Germinal center (tissue), 1 donor: Measurements from ENCODE around the gene CCL25.

Experiments used
- DNase-seq: peaks from one replicate; pipeline ENCODE4 v3.0.0; 2012; ENCODE audit warnings: mixed read lengths, low spot score

Gene CCL25

DNA sequence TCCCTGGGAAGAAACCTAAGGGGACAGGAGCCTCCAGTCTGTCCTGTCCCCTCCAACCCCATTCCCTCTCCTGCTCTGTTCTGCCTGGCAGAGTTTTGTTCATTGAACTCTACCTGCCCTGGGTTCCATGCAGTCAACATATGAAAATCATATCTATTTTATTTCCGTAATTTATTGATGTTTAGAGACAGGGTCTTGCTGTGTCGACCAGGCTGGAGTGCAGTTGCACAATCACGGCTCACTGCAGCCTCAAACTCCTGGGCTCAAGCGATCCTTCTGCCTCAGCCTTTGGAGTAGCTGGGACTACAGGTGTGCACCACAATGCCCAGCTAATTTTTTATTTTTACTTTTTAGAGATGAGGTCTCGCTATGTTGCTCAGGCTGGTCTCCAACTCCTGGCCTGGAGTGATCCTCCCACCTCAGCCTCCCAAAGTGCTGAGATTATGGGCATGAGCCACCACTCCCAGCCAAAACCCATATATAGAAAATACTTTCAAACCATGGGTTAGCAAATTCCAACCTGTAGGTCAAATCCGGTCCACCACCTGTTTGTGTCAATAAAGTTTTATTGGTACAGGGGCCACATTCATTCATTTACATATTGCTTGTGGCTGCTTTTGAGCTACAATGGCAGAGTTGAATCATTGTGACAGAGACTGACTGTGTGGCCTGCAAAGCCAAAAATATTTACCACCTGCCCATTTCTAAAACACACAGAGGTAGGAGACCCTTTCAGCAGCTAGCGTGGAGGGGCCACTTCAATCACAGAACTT, 57.5 kb downstream of the CCL25 start:
- no peak for DNase-seq

DNA sequence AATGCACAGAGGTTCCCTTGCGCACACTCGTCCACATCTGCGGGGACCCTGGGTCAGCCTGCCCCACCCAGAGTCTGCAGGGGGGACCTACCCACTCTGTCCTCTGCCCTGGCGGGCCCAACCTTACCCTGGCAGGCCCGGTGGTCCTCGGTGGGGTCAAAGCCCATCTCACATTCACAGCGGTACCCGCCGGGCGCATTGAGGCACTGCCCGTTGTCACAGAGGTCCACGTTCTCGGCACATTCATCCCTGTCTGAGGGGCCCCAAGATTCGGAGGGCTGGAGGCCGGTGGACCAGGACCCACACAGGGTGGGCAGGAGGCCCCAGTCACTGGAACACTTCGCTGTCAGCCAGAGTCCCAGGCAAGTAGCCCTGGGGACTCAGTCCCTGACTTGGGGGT, 58.4 kb downstream of the CCL25 start:
- DNase-seq = no peak

DNA sequence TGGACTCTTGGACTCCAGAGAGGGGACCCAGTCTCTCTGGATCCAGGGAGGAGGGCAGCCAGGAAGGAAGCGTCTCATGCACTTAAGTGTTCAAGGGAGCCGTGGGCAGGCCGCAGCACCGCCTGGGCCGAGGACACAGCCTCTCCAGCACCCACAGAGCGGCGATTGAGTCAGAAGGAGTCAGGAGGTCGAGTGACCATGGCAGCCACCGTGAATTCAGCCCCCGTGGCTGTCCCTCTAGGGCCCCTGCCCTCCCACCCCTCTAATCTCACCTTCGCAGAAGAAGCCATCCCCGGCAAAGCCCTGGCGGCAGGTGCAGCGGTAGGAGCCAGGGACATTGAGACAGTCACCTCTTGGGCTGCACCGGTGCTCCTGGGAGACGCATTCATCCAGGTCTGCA, 58.8 kb downstream of the CCL25 start:
- DNase-seq = no peak
